ENCODE data around the gene IL18R1.

IL18R1 gene

DNA sequence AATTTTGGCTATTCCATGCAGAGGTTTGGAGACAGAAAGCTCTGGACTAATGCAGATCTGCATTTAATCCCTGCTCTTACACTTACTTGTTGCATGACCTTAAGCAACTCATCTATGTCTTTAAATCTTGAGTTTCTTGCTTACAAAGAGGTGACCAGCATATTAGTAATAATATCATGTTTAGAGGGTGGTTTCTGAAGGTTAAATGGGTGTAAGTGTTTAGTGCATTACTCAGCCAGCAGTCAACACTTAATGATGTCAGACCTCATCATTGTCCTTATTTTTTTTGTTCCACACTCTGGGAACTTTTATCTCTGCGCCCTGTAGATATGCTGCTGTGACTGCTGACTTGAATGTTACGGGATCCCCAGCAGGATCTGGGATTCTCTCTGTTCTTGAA lies 42.6 kb upstream of the IL18R1 start:
- Histone ChIP-seq H4K20me1 (ENCODE audit: insufficient read depth, low read length) (no peaks in the 10 kb centered on the region), H3K27me3 (replicated peaks; ENCODE audit: insufficient read depth, low read length) (no peaks in the 10 kb centered on the region), H2AFZ (ENCODE audit: low read length) (no peak overlapping the region), H3K9ac (ENCODE audit: low read length) (no peak overlapping the region), H3F3A (ENCODE audit: insufficient read depth, low read length) (no peaks in the 10 kb centered on the region), H3K9me2 (replicated peaks; ENCODE audit: insufficient read depth, low read length) (no peaks in the 10 kb centered on the region), H3K27ac (ENCODE audit: low read length) (no peak overlapping the region), H3K36me3 (replicated peaks; ENCODE audit: insufficient read depth, low read length) (no peaks in the 10 kb centered on the region), H3K9me3 (replicated peaks; ENCODE audit: insufficient read depth, low read length) (no peaks in the 10 kb centered on the region), H3K4me2 (ENCODE audit: low read depth, low read length) (no peak overlapping the region), H3K79me2 (ENCODE audit: low read length) (no peaks in the 10 kb centered on the region), H3K4me3 (ENCODE audit: low read length) (no peak overlapping the region), H3K4me1 (ENCODE audit: low read length) (no peaks in the 10 kb centered on the region)
- DNase-seq: no peak
- no peak for TF ChIP-seq EZH2 (optimal IDR thresholded peaks at IDR 0.05; ENCODE audit: low read depth, low read length)
- TF ChIP-seq EZH2phosphoT487 (IDR thresholded peaks at IDR 0.05; ENCODE audit: low read length): no peak
- TF ChIP-seq, protein P1, sequence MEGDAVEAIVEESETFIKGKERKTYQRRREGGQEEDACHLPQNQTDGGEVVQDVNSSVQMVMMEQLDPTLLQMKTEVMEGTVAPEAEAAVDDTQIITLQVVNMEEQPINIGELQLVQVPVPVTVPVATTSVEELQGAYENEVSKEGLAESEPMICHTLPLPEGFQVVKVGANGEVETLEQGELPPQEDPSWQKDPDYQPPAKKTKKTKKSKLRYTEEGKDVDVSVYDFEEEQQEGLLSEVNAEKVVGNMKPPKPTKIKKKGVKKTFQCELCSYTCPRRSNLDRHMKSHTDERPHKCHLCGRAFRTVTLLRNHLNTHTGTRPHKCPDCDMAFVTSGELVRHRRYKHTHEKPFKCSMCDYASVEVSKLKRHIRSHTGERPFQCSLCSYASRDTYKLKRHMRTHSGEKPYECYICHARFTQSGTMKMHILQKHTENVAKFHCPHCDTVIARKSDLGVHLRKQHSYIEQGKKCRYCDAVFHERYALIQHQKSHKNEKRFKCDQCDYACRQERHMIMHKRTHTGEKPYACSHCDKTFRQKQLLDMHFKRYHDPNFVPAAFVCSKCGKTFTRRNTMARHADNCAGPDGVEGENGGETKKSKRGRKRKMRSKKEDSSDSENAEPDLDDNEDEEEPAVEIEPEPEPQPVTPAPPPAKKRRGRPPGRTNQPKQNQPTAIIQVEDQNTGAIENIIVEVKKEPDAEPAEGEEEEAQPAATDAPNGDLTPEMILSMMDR (IDR thresholded peaks at IDR 0.05; ENCODE audit: low read length): no peak

DNA sequence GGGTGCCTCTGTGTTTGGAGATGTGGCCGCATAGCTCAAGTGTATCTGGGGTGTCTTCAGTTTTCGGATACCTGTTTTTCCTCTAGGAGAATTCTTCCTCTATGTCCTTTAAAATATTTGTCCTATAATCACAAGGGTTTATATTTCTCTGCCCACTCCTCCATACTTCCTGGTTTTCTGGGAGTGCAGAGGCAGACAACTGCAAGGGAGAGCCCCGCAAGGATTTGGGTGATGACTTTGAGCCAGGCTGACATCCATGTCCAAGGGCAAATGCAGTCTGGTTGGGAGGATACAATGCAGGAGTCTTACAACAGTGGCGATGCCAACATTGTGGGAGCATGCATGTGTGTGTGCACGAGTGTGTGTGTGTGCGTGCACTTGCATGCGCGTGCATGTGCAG lies 42.1 kb upstream of the IL18R1 start:
- Histone ChIP-seq H3K36me3 (replicated peaks; ENCODE audit: insufficient read depth, low read length) (no peaks in the 10 kb centered on the region), H2AFZ (ENCODE audit: low read length) (no peak overlapping the region), H3K4me2 (ENCODE audit: low read depth, low read length) (no peak overlapping the region), H4K20me1 (ENCODE audit: insufficient read depth, low read length) (no peaks in the 10 kb centered on the region), H3K4me3 (ENCODE audit: low read length) (no peak overlapping the region), H3F3A (ENCODE audit: insufficient read depth, low read length) (no peaks in the 10 kb centered on the region), H3K4me1 (ENCODE audit: low read length) (no peaks in the 10 kb centered on the region), H3K27me3 (replicated peaks; ENCODE audit: insufficient read depth, low read length) (no peaks in the 10 kb centered on the region), H3K27ac (ENCODE audit: low read length) (no peak overlapping the region), H3K9ac (ENCODE audit: low read length) (no peak overlapping the region), H3K9me3 (replicated peaks; ENCODE audit: insufficient read depth, low read length) (no peaks in the 10 kb centered on the region), H3K79me2 (ENCODE audit: low read length) (no peaks in the 10 kb centered on the region), H3K9me2 (replicated peaks; ENCODE audit: insufficient read depth, low read length) (no peaks in the 10 kb centered on the region)
- TF ChIP-seq, protein P1 (IDR thresholded peaks at IDR 0.05; ENCODE audit: low read length): no peak
- TF ChIP-seq EZH2 (optimal IDR thresholded peaks at IDR 0.05; ENCODE audit: low read depth, low read length): no peak
- no peak for TF ChIP-seq EZH2phosphoT487 (IDR thresholded peaks at IDR 0.05; ENCODE audit: low read length)
- no peak for DNase-seq

DNA sequence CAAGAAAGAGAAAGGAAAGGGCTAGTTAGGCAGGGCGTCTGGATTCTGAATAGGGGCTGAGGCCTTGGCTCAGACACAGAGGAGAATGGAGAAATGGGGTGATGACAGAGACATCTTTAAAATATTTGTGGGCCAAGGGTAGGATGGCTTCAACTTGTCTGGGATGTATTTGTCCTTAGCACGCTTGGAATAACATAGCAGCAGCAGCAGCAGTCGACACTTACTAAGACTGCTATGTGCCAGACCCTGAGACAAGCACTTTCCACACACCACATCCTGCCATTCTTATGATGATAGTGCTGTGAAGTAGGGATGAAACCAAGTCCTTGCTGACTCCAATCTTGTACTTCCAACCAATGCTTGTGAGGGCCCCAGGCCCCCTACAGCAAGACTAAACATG lies 41.6 kb upstream of the IL18R1 start:
- Histone ChIP-seq H3K27ac (ENCODE audit: low read length) (no peak overlapping the region), H3K9ac (ENCODE audit: low read length) (no peak overlapping the region), H3K4me2 (ENCODE audit: low read depth, low read length) (no peak overlapping the region), H3K4me3 (ENCODE audit: low read length) (no peak overlapping the region), H3K79me2 (ENCODE audit: low read length) (no peaks in the 10 kb centered on the region), H3K4me1 (ENCODE audit: low read length) (no peaks in the 10 kb centered on the region), H3K27me3 (replicated peaks; ENCODE audit: insufficient read depth, low read length) (no peaks in the 10 kb centered on the region), H3K36me3 (replicated peaks; ENCODE audit: insufficient read depth, low read length) (no peaks in the 10 kb centered on the region), H2AFZ (ENCODE audit: low read length) (no peak overlapping the region), H3K9me2 (replicated peaks; ENCODE audit: insufficient read depth, low read length) (no peaks in the 10 kb centered on the region), H3F3A (ENCODE audit: insufficient read depth, low read length) (no peaks in the 10 kb centered on the region), H3K9me3 (replicated peaks; ENCODE audit: insufficient read depth, low read length) (no peaks in the 10 kb centered on the region), H4K20me1 (ENCODE audit: insufficient read depth, low read length) (no peaks in the 10 kb centered on the region)
- no peak for DNase-seq
- TF ChIP-seq, protein P1 (IDR thresholded peaks at IDR 0.05; ENCODE audit: low read length): no peak

DNA sequence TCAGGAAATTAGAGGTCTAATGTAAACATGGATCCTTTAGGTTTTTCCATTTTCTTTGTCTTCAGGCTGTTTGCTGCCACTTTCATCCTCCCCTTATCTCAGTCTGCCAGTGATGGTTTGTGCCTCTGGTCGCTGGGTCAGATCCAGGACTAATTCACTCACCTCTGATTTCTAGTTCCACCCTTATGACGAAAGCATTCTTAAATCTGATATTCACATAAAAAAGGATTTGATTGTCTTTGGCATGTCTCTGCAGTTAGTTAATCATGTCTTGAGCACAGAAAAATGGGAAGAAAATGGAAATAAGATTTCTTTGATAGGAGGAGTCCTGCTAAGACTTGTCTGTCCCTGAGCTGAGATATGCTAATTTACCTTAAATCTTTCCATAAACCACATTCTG lies 39.7 kb upstream of the IL18R1 start:
- Histone ChIP-seq H3K9me3 (replicated peaks; ENCODE audit: insufficient read depth, low read length) (no peaks in the 10 kb centered on the region), H3K27me3 (replicated peaks; ENCODE audit: insufficient read depth, low read length) (no peaks in the 10 kb centered on the region), H3K9me2 (replicated peaks; ENCODE audit: insufficient read depth, low read length) (no peaks in the 10 kb centered on the region), H2AFZ (ENCODE audit: low read length) (no peak overlapping the region), H3K4me3 (ENCODE audit: low read length) (no peak overlapping the region), H3K36me3 (replicated peaks; ENCODE audit: insufficient read depth, low read length) (no peaks in the 10 kb centered on the region), H4K20me1 (ENCODE audit: insufficient read depth, low read length) (no peaks in the 10 kb centered on the region), H3F3A (ENCODE audit: insufficient read depth, low read length) (no peaks in the 10 kb centered on the region), H3K9ac (ENCODE audit: low read length) (no peak overlapping the region), H3K4me1 (ENCODE audit: low read length) (no peaks in the 10 kb centered on the region), H3K4me2 (ENCODE audit: low read depth, low read length) (no peak overlapping the region), H3K27ac (ENCODE audit: low read length) (no peak overlapping the region), H3K79me2 (ENCODE audit: low read length) (no peaks in the 10 kb centered on the region)
- DNase-seq: no peak
- TF ChIP-seq EZH2phosphoT487 (IDR thresholded peaks at IDR 0.05; ENCODE audit: low read length) (no peak), EZH2 (optimal IDR thresholded peaks at IDR 0.05; ENCODE audit: low read depth, low read length) (no peak)
- TF ChIP-seq, protein P1 (IDR thresholded peaks at IDR 0.05; ENCODE audit: low read length): no peak

Measured in MM.1S (cell line).